Spleen (tissue), 7 donors: ENCODE measurements around the gene RFX8.

Experiments used
- CTCF ChIP-seq, 11 experiments: fragments of 200-600 bp in 7 of 11; fragments of 450-650 bp in 4 of 11; sonication (generic) in 4 of 11; IDR thresholded peaks in 8 of 11; conservative IDR thresholded peaks in 3 of 11; 1 replicate in 7 of 11; 2 replicates in 4 of 11; pipeline versions ENCODE4 v1.4.0 to v1.8.0; 2016 to 2021; ENCODE audit warnings: antibody characterized with exemption in 11 of 11, inconsistent platforms in 4 of 11, mild to moderate bottlenecking in 1 of 11
- POLR2A ChIP-seq, 3 donors: fragments of 450-650 bp; IDR thresholded peaks; one replicate each; pipeline ENCODE4 v1.5.1; 2017; ENCODE audit warnings: antibody characterized with exemption in 3 of 3, mild to moderate bottlenecking in 1 of 3
- donor health status: DM: no; HTN: no; CAD: no; lungs with moderate emphysema.
- donor health status: DM: no; HTN: no; CAD: no.
- donor health status: DM: no; HTN: no; CAD: no.

GRCh38 chr2:101435001-101435862 lies 39.7 kb downstream of the RFX8 start:
- TF ChIP-seq CTCF (IDR thresholded peaks at IDR 0.05 in 8 of 11, conservative IDR thresholded peaks at IDR 0.05 in 3 of 11) (no peak), POLR2A (IDR thresholded peaks at IDR 0.05) (no peak)
